Omental fat pad (tissue), 4 donors: Measurements from ENCODE around the gene CUBN. TPM values are rescaled to one million over a fixed set of nuclear protein-coding genes. Genes with fewer than 3 reads are reported as not detected.

ENCODE experiments used
- ATAC-seq: fragments of 150-250 bp; one replicate; pipeline ENCODE4 v1.9.1; 2016; ENCODE audit warnings: mild to moderate bottlenecking, moderate library complexity; ENCODE audit not compliant: low FRiP score
- DNase-seq: peaks from one replicate; pipeline ENCODE4 v3.0.0-alpha.2; 2019; ENCODE audit warnings: low spot score
- small RNA-seq: library from RNA; depleted of rRNA; stranded (forward); fragments of <200 nt; gene quantifications from one replicate; pipeline ENCODE3, GENCODE V24; 2016
- total RNA-seq, 4 donors: library from RNA; depleted of rRNA; stranded (reverse); fragments of >200 nt; gene quantifications; one replicate each; pipeline ENCODE4 v1.1.0, GENCODE V29; 2016
- TF ChIP-seq, protein P1 (sequence below), 3 donors: fragments of 450-650 bp; IDR thresholded peaks; one replicate each; pipeline ENCODE4 v1.5.1; 2016 to 2017; ENCODE audit warnings: antibody characterized with exemption in 3 of 3, mild to moderate bottlenecking in 3 of 3, moderate library complexity in 2 of 3

CUBN gene
- total RNA-seq, 4 donors from 2014 or later: 1.6 to 4.5 (median 2.2) TPM

DNA sequence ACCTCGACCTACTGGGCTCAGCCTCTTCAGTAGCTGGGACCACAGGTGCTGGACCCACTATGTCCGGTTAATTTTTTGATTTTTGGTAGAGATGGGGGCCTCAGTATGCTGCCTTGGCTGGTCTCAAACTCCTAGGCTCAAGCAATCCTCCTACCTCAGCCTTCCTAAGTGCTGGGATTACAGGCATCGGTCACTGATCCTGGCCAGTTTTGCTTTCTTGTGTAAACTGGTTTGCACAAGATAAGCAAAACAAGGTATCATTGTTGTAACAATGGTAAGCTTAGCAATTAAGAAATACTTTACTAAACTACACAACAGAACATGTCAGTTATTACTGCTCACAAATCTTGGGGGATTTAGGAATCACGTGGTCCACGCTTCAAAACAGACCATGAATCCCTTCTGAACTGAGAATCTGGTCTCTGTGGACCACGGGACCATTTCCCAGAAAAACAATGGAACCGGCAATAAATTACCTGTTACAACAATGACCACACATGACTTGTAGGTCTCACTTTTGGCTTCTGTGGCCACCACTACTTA is 349.2 kb downstream of the CUBN start:
- TF ChIP-seq, protein P1, sequence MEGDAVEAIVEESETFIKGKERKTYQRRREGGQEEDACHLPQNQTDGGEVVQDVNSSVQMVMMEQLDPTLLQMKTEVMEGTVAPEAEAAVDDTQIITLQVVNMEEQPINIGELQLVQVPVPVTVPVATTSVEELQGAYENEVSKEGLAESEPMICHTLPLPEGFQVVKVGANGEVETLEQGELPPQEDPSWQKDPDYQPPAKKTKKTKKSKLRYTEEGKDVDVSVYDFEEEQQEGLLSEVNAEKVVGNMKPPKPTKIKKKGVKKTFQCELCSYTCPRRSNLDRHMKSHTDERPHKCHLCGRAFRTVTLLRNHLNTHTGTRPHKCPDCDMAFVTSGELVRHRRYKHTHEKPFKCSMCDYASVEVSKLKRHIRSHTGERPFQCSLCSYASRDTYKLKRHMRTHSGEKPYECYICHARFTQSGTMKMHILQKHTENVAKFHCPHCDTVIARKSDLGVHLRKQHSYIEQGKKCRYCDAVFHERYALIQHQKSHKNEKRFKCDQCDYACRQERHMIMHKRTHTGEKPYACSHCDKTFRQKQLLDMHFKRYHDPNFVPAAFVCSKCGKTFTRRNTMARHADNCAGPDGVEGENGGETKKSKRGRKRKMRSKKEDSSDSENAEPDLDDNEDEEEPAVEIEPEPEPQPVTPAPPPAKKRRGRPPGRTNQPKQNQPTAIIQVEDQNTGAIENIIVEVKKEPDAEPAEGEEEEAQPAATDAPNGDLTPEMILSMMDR (IDR thresholded peaks at IDR 0.05): no peak
- DNase-seq (no peak), ATAC-seq (no peak)

DNA sequence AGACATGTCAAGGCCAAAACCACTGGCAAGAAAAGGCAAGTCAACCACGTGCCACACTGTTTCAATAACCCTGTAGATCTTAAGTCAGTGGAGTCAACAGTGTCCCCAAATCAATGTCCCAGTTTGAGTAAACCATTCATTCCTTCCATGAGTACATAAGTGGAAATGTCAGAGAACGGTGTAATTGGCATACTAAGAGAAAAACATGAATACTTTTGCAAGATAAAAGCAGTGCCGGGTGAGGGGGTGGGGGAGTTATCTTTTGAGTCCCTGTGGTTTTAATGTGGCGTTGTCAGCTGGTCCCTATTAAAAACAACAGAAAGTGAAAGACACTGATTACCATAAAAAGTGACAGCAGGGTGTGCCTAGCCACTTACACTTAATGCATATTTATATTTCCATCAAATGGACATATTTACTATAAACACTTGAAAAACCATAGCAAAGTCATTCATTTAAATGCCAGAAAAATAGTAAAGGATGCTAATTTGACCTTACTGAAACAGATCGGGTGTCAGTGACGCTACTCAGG is 350.2 kb downstream of the CUBN start:
- ATAC-seq (no peak), DNase-seq (no peak)
- TF ChIP-seq, protein P1 (IDR thresholded peaks at IDR 0.05): no peak

DNA sequence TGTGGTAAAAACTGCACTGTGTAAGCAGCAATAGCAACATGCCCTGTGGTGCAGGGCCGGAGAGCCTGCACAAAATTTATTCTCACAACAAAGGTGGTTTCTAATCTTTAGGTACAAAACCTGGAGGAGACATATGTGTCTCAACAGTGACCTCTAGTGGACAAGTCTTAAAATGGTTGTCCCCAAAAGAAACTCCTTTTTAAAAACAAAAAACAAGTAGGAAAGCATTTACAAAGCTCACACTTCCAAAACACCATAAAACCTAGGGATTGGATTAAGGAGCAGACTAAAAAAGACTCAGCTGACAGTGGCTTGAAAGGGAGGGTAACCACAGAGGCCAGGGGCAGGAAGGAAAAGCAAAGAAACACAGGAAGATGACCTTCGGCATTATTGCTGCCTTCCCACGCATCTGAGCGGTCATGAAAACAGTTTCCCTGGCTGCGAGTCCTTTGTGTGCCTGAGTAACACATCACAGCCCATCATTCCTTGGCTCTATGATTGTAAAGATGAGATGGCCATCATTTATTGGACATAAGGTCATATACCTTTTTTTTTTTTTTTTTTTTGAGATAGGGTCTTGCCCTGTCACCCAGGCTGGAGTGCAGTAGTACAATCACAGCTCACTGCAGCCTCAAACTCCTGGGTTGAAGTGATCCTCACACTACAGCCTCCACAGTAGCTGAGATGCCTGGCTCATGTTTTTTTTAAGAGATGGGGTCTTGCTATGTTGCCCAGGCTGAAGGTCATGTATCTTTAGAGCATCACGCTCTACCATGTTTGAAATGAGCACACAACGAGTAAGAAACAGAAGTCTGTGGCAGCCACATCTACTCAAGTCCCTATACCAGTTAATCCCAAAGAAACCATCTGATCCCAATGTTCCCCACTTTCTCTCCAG is 351.9 kb downstream of the CUBN start:
- DNase-seq: no peak
- ATAC-seq: no peak
- TF ChIP-seq, protein P1 (IDR thresholded peaks at IDR 0.05): peak in 1 of 3 donors; percentile 25

DNA sequence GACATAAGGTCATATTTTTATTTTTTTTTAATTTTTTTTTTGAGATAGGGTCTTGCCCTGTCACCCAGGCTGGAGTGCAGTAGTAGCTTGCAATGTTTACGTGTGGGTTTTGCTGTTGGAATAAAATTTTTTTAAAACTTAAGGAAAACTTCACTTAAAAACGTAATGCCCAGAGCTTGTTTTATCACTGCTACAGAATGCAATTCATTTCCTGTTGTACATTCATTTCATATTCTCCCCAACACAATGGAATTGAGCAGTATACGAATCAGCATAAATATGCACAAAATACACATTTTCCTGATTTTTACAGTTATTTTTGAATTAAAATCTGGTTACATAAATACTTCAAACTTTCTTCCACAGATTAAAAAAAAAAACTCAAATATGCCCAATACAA is 352.7 kb downstream of the CUBN start:
- TF ChIP-seq, protein P1 (IDR thresholded peaks at IDR 0.05): no peak
- DNase-seq (no peak), ATAC-seq (no peak)

Small RNA genes lying within 50 kb of the gene (small RNA-seq; reads per million reads assigned to genes)
- gene AC067747.1: not detected

Other genes with a start within 250 kb of the CUBN start
- 10 to 100 TPM in 1 of 4 donors, 1 to 10 TPM in 3; 4.9 to 13.7 (median 6.2) TPM for gene TRDMT1, start 71.9 kb upstream of the CUBN start, total RNA-seq
- 1,000 to 10,000 TPM; 3,307 to 6,426 (median 5,180) TPM for gene VIM, start 98.4 kb upstream of the CUBN start, total RNA-seq